A549 treated with AZD9567 at 1 μM for 4 hours (cell line): Measurements from ENCODE around the gene ESPNL. TPM values are rescaled to one million over a fixed set of nuclear protein-coding genes. Genes with fewer than 3 reads are reported as not detected.

Experiments used
- total RNA-seq: library from RNA; stranded (reverse); fragments of 200-300 nt; extraction: Qiagen RNA extraction; gene quantifications from 5 replicates; pipeline ENCODE4 v1.2.3, GENCODE V29; 2022; ENCODE audit not compliant: insufficient read depth

The ESPNL gene, protein sequence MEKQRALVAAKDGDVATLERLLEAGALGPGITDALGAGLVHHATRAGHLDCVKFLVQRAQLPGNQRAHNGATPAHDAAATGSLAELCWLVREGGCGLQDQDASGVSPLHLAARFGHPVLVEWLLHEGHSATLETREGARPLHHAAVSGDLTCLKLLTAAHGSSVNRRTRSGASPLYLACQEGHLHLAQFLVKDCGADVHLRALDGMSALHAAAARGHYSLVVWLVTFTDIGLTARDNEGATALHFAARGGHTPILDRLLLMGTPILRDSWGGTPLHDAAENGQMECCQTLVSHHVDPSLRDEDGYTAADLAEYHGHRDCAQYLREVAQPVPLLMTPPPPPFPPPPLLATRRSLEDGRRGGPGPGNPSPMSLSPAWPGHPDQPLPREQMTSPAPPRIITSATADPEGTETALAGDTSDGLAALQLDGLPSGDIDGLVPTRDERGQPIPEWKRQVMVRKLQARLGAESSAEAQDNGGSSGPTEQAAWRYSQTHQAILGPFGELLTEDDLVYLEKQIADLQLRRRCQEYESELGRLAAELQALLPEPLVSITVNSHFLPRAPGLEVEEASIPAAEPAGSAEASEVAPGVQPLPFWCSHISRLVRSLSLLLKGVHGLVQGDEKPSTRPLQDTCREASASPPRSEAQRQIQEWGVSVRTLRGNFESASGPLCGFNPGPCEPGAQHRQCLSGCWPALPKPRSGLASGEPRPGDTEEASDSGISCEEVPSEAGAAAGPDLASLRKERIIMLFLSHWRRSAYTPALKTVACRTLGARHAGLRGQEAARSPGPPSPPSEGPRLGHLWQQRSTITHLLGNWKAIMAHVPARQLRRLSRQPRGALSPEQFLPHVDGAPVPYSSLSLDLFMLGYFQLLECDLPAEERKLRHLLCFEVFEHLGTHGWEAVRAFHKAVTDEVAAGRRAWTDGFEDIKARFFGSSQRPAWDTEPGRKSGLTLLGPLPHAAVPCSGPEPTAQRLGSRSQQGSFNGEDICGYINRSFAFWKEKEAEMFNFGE
- 0.11 to 0.23 TPM (median 0.16 TPM) in 4 of 5 replicates, not detected in the other for total RNA-seq

DNA sequence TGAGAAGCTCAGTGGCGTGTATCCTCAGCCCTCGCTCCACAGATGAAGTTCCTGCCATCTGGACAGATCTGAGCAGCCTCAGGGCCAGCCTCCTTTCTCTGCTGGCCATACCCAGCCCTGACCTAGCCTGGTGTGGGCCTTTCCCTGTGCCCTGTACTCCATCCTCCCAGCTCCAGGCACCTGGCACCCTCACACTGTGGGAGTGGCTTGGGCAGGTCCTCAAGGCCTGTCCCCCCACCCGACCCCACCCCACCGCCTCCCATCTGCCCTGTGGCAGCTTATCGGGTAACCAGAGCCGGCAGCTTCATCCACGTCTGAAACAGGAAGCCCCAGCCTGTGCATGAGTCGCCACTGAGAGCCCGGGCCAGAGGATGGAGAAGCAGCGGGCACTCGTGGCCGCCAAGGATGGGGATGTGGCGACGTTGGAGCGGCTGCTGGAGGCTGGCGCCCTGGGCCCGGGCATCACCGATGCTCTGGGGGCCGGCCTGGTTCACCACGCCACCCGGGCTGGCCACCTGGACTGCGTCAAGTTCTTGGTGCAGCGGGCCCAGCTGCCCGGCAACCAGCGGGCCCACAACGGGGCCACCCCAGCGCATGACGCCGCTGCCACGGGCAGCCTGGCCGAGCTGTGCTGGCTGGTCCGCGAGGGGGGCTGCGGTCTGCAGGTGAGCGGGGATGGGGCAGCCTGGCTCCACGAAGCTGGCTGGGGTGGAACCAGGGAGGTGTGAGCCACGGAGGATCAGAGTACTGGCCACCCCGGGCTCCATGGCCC, at the start of gene ESPNL:
ESPNL (plus strand) TSS at position 292 of the 772 bp plus-strand sequence; CDS start at position 372, 80 bp downstream.

DNA sequence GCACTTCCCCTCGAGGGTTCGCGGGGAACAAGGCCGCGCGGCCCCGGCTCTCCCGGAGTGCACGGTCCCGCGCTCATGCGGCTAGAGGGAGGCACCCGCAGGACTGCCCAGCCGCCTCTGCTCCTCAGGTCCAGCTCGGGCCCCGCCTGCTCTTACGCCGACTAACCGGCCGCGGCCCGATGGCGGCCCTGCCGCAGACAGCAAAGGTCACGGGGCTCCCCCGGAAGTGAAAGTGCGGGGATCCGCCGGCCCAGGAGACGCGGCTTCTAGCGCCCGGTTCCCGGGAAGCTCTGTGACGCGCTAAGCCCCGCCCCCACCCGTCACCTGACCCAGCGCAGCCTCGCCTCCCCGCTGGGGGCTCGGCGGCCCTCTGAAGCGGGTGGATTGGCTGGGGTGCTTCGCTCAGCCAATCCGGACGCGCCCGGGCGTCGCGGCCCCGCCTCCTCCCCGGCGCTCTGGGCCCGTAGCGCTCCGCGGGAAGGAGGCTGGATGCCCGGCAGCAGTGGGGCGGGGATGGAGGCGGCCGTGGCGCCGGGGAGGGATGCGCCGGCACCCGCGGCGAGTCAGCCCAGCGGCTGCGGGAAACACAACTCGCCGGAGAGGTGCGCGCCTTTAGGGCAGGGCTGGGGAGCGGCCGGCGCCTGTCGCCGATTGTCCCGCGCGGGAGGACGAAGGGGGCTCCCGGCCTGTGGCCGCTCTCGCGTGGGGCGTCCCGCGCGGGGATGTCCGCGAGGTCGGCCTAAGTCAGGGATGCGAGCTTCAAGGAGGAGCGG, 39.4 kb upstream of the ESPNL start, which contains the start of gene SCLY:
SCLY (plus strand) TSS at position 460 of the 773 bp plus-strand sequence; CDS start at position 514, 54 bp downstream.

DNA sequence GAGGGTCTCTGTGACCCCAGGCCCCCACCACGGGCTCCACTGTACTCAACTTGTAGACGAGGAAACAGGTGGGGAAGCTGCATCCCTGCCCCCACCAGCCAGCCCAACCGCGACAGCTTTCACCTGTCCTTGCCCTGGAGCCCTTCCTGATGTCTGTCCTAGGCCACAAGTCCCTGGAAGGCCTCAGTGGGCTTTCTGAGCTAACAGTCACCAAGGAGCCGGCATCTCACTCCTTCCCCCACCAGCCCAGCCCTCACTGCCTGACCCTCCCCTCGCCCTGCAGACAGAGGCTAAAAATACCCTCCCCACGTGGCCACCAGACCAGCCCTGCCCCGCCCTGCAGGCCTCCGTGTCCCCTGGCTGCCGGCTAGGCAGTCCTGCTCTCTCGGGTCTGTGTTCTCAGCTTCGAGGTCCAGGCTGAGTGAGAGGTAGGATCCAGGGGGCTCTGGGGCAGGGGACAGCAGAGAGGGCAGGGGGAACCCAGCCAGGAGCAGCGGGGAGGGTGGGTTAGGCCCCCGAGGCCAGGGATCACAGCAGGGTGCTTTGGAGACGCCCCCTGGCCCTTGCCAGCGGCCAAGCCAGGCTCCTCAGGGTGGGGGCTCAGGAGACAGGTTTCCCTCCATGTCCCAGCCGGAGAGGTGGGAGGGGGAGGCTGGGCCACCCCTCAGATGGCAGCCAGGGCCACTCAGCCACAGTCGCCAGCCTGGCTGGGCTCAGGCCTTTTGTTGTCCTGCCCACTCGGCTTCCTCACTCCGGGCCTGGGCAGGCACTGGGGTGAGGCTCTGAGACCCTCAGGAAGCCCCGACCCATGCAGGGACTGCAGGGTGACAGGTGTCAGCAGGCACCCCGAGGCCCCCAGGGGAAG, 38.4 kb downstream of the ESPNL start, which contains the start of gene KLHL30:
KLHL30 (plus strand) TSS at position 338 of the 865 bp plus-strand sequence. CDS start 2,087 bp downstream, outside the sequence.

DNA sequence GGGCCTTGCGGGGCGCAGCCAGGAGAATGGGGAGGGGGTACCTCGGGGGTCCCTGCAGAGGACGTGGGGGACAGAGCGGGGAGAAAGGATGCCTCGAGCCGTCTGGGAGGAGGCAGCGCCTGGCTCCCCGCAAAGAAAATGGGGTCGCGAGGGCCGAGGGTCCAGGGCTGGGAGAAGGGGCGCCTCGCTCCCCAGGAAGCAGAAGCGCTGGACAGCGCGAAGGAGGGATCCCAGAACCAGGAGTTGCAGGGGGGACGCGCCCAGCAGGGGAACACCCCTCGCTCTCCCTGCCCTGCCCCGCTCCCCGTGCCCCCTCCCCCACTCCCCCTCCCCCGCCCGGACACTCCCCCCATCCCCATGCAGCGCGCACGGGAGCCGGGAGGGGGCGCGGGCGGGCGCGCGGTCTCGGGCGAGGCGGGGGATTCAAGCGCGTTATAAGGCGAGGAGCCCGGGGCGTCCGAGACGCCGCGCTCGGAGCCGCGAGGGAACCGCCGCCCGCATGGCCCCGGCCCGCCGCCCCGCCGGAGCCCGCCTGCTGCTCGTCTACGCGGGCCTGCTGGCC, 58.5 kb downstream of the ESPNL start, which contains the start of gene ERFE:
ERFE (plus strand) TSS at position 462 of the 562 bp plus-strand sequence; CDS start at position 500, 38 bp downstream.

Other genes with a start within 250 kb of the ESPNL start
- 0.14 to 0.17 TPM in 2 of 5 replicates, not detected in the others for gene RAMP1, start 240.7 kb upstream of the ESPNL start, total RNA-seq
- gene UBE2F, start 133.3 kb upstream of the ESPNL start, total RNA-seq: 40.4 to 58.2 TPM (median 52.6 TPM) in 5 replicates
- 19.5 to 40.0 TPM (median 20.9 TPM) in 5 replicates for gene SCLY, start 39.3 kb upstream of the ESPNL start, total RNA-seq
- gene KLHL30, start 38.3 kb downstream of the ESPNL start, total RNA-seq: 0.09 to 0.13 TPM (median 0.11 TPM) in 4 of 5 replicates, not detected in the other
- gene ERFE, start 58.6 kb downstream of the ESPNL start, total RNA-seq: 7.5 to 13.6 TPM (median 8.5 TPM) in 5 replicates
- gene ILKAP, start 103.4 kb downstream of the ESPNL start, total RNA-seq: 39.6 to 44.0 TPM (median 43.2 TPM) in 5 replicates
- gene HES6, start 139.7 kb downstream of the ESPNL start, total RNA-seq: 14.2 to 17.4 TPM (median 16.4 TPM) in 5 replicates
- 4.5 to 6.0 TPM (median 5.2 TPM) in 5 replicates for gene PER2, start 188.3 kb downstream of the ESPNL start, total RNA-seq
- 12.2 to 17.4 TPM (median 14.1 TPM) in 5 replicates for gene TRAF3IP1, start 220.2 kb downstream of the ESPNL start, total RNA-seq